Fibroblast of lung (primary cell): ENCODE data around the gene LYPD6B. TPM values are rescaled to one million over a fixed set of nuclear protein-coding genes. Genes with fewer than 3 reads are reported as not detected.

Source experiments
- DNase-seq, 2 donors: peaks; one replicate each; pipeline versions ENCODE4 v3.0.0 to v3.0.0-alpha.2; 2010; ENCODE audit warnings: low read depth in 2 of 2
- H2AFZ ChIP-seq: 2 replicates; pipeline ENCODE4 v1.5.1; 2012; ENCODE audit warnings: low read length, control low read depth, inconsistent platforms
- H3K27ac ChIP-seq: 2 replicates; pipeline ENCODE4 v1.5.1; 2011; ENCODE audit warnings: low read length, control low read depth; ENCODE audit not compliant: insufficient read depth
- H3K27me3 ChIP-seq: 2 replicates; pipeline ENCODE4 v1.5.1; 2011; ENCODE audit warnings: mild to moderate bottlenecking, low read length; ENCODE audit not compliant: control insufficient read depth, insufficient read depth
- H3K36me3 ChIP-seq: 2 replicates; pipeline ENCODE4 v1.5.1; 2011; ENCODE audit warnings: low read length; ENCODE audit not compliant: control insufficient read depth, insufficient read depth
- H3K4me1 ChIP-seq: 2 replicates; pipeline ENCODE4 v1.5.1; 2011; ENCODE audit warnings: low read length; ENCODE audit not compliant: control insufficient read depth, insufficient read depth; ENCODE audit errors: extremely low read depth
- H3K4me2 ChIP-seq: 2 replicates; pipeline ENCODE4 v1.5.1; 2011; ENCODE audit warnings: low read length, control low read depth; ENCODE audit not compliant: insufficient read depth; ENCODE audit errors: extremely low read depth
- H3K4me3 ChIP-seq, 4 experiments: fragments of 200-600 bp in 1 of 4; sonication (generic) in 1 of 4; replicated peaks in 1 of 4; 2 replicates each; pipeline ENCODE4 v1.5.1; 2011 to 2016; ENCODE audit warnings: low read length in 4 of 4, low read depth in 3 of 4, mild to moderate bottlenecking in 3 of 4, control low read depth in 2 of 4, inconsistent platforms in 1 of 4, mixed read lengths in 1 of 4; ENCODE audit not compliant: insufficient read depth in 1 of 4; ENCODE audit errors: control extremely low read depth in 1 of 4
- H3K79me2 ChIP-seq: 2 replicates; pipeline ENCODE4 v1.5.1; 2012; ENCODE audit warnings: mild to moderate bottlenecking, low read length, inconsistent platforms; ENCODE audit not compliant: control insufficient read depth, insufficient read depth
- H3K9ac ChIP-seq: 2 replicates; pipeline ENCODE4 v1.5.1; 2011; ENCODE audit warnings: mild to moderate bottlenecking, low read length, control low read depth; ENCODE audit not compliant: insufficient read depth
- H3K9me3 ChIP-seq: 2 replicates; pipeline ENCODE4 v1.5.1; 2012; ENCODE audit warnings: low read depth, low read length; ENCODE audit not compliant: control insufficient read depth, insufficient read depth
- H4K20me1 ChIP-seq: 2 replicates; pipeline ENCODE4 v1.5.1; 2011; ENCODE audit warnings: low read length; ENCODE audit not compliant: control insufficient read depth, insufficient read depth; ENCODE audit errors: extremely low read depth
- EZH2 ChIP-seq: IDR thresholded peaks from 2 replicates; pipeline ENCODE4 v1.5.1; 2012; ENCODE audit warnings: low read length, control low read depth, mild to moderate bottlenecking; ENCODE audit errors: missing control alignments
- polyA plus RNA-seq, 2 donors: library from polyadenylated mRNA; depleted of rRNA in 1 of 2; stranded (reverse) in 1 of 2; unstranded in 1 of 2; fragments of >200 nt; gene quantifications; 2 replicates each; pipeline ENCODE4 v1.2.1, GENCODE V29; 2011 to 2012; ENCODE audit warnings: missing spikeins in 1 of 2
- total RNA-seq: library from RNA; depleted of rRNA; stranded (reverse); fragments of >200 nt; gene quantifications from 2 replicates; pipeline ENCODE4 v1.2.1, GENCODE V29; 2014
- TF ChIP-seq, protein P1 (sequence below), 2 donors: IDR thresholded peaks in 1 of 2; conservative IDR thresholded peaks in 1 of 2; 1 replicate in 1 of 2; 2 replicates in 1 of 2; pipeline ENCODE4 v1.5.1; 2011 to 2012; ENCODE audit warnings: low read length in 2 of 2, control low read depth in 1 of 2, inconsistent platforms in 1 of 2, low read depth in 1 of 2, mild to moderate bottlenecking in 1 of 2

The LYPD6B gene
- total and polyA plus RNA-seq, 2 donors (not counting 1 experiment from before 2014, with no cell fraction given): 0.11 TPM; not detected in 1

DNA sequence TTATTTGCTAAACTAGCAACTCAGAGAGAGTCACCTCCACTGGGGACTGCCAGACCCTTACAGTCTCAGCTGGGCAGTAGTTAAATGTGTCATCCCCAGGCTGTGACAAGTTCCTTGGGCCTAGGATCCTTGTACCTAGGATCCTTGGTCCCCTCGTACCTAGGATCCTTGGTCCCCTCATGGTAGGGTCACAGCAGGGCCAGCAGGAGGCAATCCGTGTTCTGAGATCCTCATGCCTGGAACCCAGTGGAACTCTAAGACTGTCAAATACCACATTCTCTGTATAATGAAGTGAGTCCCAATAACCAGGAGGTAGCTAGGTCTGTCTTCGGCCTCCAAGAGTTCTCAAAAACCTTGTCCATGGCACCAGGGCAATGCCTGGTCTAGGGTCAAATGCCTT, 60.8 kb downstream of the LYPD6B start:
- no peaks in the 10 kb centered on the region for H3K4me1 ChIP-seq
- H3K36me3 ChIP-seq: no peaks in the 10 kb centered on the region
- TF ChIP-seq EZH2: no peak
- TF ChIP-seq, protein P1, sequence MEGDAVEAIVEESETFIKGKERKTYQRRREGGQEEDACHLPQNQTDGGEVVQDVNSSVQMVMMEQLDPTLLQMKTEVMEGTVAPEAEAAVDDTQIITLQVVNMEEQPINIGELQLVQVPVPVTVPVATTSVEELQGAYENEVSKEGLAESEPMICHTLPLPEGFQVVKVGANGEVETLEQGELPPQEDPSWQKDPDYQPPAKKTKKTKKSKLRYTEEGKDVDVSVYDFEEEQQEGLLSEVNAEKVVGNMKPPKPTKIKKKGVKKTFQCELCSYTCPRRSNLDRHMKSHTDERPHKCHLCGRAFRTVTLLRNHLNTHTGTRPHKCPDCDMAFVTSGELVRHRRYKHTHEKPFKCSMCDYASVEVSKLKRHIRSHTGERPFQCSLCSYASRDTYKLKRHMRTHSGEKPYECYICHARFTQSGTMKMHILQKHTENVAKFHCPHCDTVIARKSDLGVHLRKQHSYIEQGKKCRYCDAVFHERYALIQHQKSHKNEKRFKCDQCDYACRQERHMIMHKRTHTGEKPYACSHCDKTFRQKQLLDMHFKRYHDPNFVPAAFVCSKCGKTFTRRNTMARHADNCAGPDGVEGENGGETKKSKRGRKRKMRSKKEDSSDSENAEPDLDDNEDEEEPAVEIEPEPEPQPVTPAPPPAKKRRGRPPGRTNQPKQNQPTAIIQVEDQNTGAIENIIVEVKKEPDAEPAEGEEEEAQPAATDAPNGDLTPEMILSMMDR (conservative IDR thresholded peaks at IDR 0.05 in 1 of 2, IDR thresholded peaks at IDR 0.05 in 1 of 2; ENCODE audit: low read depth in 1 of 2, low read length in 2 of 2): no peak
- H3K9ac ChIP-seq: no peak overlapping the region
- H4K20me1 ChIP-seq: no peaks in the 10 kb centered on the region
- H3K9me3 ChIP-seq: no peaks in the 10 kb centered on the region
- no peak overlapping the region for H2AFZ ChIP-seq
- H3K4me2 ChIP-seq: no peak overlapping the region
- H3K4me3 ChIP-seq: no peak overlapping the region
- no peak for DNase-seq
- H3K27ac ChIP-seq: no peak overlapping the region
- no peaks in the 10 kb centered on the region for H3K27me3 ChIP-seq
- no peaks in the 10 kb centered on the region for H3K79me2 ChIP-seq

DNA sequence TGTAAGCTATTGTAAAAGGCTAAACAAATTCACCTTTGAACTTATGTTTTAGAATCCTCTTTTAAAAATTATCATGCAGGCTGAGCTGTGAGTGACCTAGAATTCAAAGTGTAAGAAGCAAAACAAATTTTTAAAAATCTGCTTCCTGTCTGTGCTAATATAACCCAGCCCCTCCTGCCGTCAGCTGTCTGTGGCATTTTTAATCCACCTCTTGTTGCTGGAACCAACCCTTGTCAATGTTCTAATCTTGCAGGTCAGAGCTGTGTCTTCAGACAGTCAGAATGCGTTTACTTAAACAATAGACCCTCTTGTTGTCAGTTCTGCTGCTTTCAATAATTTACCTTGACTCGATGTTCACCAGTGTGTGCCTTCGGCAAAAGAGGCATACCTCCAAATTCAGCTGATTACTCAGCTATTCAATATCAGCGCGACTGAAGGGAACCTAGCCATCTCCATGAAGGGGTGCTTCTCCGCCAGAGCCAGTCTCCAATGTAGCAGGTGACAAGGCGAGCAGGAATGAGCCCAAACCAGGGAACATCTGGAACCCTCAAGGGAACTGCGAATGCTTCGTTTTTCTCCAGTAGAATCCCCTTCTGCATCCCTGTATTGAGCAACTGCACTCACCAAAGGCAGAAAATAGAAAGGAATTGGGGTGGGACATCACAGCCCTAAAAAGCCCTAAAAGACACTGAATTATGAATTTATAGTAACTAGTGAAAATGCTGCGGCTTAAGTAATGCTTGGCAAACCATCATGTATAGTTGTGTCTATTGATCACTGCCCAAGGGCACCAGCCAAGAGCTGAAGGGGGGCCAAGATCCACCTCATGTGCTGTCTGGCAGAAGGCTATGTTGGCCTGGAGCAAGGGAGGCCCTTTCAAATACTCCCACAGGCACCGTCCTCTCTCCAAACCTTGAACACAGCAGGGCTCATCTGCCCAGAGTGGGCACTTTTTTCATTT, 62.5 kb downstream of the LYPD6B start:
- no peak for DNase-seq
- Histone ChIP-seq H3K27ac (no peak overlapping the region), H3K27me3 (no peaks in the 10 kb centered on the region), H4K20me1 (no peaks in the 10 kb centered on the region), H2AFZ (no peak overlapping the region), H3K9ac (no peak overlapping the region), H3K79me2 (no peaks in the 10 kb centered on the region), H3K36me3 (no peaks in the 10 kb centered on the region), H3K4me3 (no peak overlapping the region), H3K4me1 (no peaks in the 10 kb centered on the region), H3K9me3 (no peaks in the 10 kb centered on the region), H3K4me2 (no peak overlapping the region)
- TF ChIP-seq, protein P1 (conservative IDR thresholded peaks at IDR 0.05 in 1 of 2, IDR thresholded peaks at IDR 0.05 in 1 of 2; ENCODE audit: low read depth in 1 of 2, low read length in 2 of 2): no peak
- no peak for TF ChIP-seq EZH2

DNA sequence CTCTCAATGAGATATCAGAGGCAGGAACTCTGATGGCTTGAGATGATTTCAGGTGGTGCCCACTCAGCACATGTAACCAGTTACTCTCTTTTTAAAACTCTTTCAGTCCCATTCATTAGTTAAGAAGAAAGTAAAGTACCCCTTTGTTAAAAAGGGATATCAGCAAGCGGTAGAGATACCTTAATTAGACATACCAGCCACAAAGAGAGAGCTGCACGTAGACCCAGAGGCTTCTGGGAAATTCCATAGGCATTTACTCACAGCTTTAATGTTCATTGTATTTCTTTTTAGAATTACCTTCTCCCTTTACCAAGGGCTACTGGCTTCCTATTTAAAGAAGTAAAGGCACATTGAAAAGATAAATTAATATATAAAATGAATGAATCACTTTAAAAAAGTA, 63.3 kb downstream of the LYPD6B start:
- H3K4me1 ChIP-seq: no peaks in the 10 kb centered on the region
- H3K27ac ChIP-seq: no peak overlapping the region
- no peaks in the 10 kb centered on the region for H3K79me2 ChIP-seq
- H3K9ac ChIP-seq: no peak overlapping the region
- H3K36me3 ChIP-seq: no peaks in the 10 kb centered on the region
- H2AFZ ChIP-seq: no peak overlapping the region
- H3K4me2 ChIP-seq: no peak overlapping the region
- no peaks in the 10 kb centered on the region for H4K20me1 ChIP-seq
- H3K4me3 ChIP-seq: no peak overlapping the region
- H3K9me3 ChIP-seq: no peaks in the 10 kb centered on the region
- TF ChIP-seq, protein P1 (conservative IDR thresholded peaks at IDR 0.05 in 1 of 2, IDR thresholded peaks at IDR 0.05 in 1 of 2; ENCODE audit: low read depth in 1 of 2, low read length in 2 of 2): no peak
- TF ChIP-seq EZH2: no peak
- DNase-seq: peak in 1 of 2 donors; percentile 27
- H3K27me3 ChIP-seq: no peaks in the 10 kb centered on the region
